HG03442 (cell line): Measurements from ENCODE around the gene LCN15.
"Not testable (repeated sequence)": the region's sequence is repeated elsewhere in the genome, so short reads cannot be mapped to it uniquely, and the experiment has no call there.

Experiments used
- ATAC-seq: cut with Tn5 transposase; IDR thresholded peaks from one replicate; pipeline ENCODE4 v1.9.1; 2021; ENCODE audit warnings: mild to moderate bottlenecking, moderate library complexity; ENCODE audit not compliant: unreplicated experiment

Gene LCN15

GRCh38 chr9:136794281-136794999, 30.1 kb upstream of the LCN15 start:
- ATAC-seq: no peak

- ATAC-seq: no peak
These were observed 29.0 kb upstream of the LCN15 start for GRCh38 chr9:136793086-136793946.

- no peak for ATAC-seq
These were observed 28.2 kb upstream of the LCN15 start for GRCh38 chr9:136792321-136793085.

- peak; percentile 12 for ATAC-seq
These were observed 27.4 kb upstream of the LCN15 start for GRCh38 chr9:136791516-136792276.

GRCh38 chr9:136790640-136791515, 26.6 kb upstream of the LCN15 start, which contains the start of gene TMEM141:
Gene TMEM141, plus strand, starts transcription at chr9:136791344. Its CDS starts 27 bp downstream, at chr9:136791371.
- ATAC-seq: peak; percentile 81

- no peak for ATAC-seq
These were observed 25.2 kb upstream of the LCN15 start for GRCh38 chr9:136789523-136789937.

- ATAC-seq: not testable (repeated sequence)
These were observed 24.6 kb upstream of the LCN15 start for GRCh38 chr9:136788644-136789522.

- no peak for ATAC-seq
These were observed 23.5 kb upstream of the LCN15 start for GRCh38 chr9:136787690-136788400.

GRCh38 chr9:136786983-136787382, 22.7 kb upstream of the LCN15 start:
- not testable (repeated sequence) for ATAC-seq

- no peak for ATAC-seq
These were observed 22.1 kb upstream of the LCN15 start for GRCh38 chr9:136786451-136786850.

- not testable (repeated sequence) for ATAC-seq
These were observed 21.4 kb upstream of the LCN15 start for GRCh38 chr9:136785565-136786355.

- no peak for ATAC-seq
These were observed 20.7 kb upstream of the LCN15 start for GRCh38 chr9:136784997-136785361.

- ATAC-seq: no peak
These were observed 20.1 kb upstream of the LCN15 start for GRCh38 chr9:136784249-136784996.

GRCh38 chr9:136782452-136782851, 18.1 kb upstream of the LCN15 start:
- ATAC-seq: no peak

GRCh38 chr9:136779808-136780207, 15.5 kb upstream of the LCN15 start:
- ATAC-seq: no peak

- ATAC-seq: no peak
These were observed 13.0 kb upstream of the LCN15 start for GRCh38 chr9:136777359-136777758.
